TTC549 (cell line): ENCODE data around the gene LY6G5C.

Experiments
- FAIRE-seq: peaks from 2 replicates; lab custom pipeline; 2012; peaks lifted over from hg19 to GRCh38; lab: Jason Lieb, UNC

Gene LY6G5C

DNA sequence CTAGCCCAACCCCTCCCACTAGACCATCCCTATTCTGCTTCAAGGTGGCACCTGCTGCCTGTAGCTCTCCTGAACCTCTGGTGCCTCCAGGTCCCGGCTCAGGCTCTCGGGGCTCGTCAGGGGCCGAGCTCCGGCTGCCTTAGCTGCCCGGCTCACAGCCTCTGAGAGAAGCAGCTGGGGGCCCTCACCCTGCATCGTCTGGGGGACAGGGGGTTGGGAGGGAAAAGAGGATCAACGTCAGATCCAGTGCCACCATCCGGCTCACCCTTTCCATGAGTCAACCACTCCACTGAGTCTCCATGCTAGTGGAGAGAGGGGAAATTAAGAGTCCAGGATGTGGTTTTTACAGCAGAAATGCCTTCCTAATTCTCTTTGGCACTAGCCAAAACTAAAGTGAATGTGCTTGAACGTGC lies 41.4 kb downstream of the LY6G5C start:
- FAIRE-seq = no peak

DNA sequence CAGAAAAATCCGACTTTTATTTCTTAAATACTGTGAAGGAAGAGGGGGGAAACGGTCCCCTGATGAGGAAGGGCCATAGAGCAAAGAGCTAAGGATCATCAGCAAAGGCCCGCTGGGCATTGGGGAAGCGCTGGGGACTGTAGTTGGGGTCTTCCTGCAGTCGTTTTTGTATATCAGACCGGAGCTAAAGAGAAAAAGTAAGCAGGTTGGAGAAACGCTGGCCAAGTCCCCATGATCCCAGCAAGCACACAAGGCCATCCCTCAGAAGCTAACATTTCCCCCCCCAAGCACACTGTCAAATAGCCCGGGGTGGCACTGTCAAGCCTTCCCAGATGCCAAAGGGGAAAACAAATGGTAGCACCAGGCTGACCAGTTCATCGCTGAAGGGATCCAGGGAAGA lies 41.8 kb downstream of the LY6G5C start:
- no peak for FAIRE-seq

DNA sequence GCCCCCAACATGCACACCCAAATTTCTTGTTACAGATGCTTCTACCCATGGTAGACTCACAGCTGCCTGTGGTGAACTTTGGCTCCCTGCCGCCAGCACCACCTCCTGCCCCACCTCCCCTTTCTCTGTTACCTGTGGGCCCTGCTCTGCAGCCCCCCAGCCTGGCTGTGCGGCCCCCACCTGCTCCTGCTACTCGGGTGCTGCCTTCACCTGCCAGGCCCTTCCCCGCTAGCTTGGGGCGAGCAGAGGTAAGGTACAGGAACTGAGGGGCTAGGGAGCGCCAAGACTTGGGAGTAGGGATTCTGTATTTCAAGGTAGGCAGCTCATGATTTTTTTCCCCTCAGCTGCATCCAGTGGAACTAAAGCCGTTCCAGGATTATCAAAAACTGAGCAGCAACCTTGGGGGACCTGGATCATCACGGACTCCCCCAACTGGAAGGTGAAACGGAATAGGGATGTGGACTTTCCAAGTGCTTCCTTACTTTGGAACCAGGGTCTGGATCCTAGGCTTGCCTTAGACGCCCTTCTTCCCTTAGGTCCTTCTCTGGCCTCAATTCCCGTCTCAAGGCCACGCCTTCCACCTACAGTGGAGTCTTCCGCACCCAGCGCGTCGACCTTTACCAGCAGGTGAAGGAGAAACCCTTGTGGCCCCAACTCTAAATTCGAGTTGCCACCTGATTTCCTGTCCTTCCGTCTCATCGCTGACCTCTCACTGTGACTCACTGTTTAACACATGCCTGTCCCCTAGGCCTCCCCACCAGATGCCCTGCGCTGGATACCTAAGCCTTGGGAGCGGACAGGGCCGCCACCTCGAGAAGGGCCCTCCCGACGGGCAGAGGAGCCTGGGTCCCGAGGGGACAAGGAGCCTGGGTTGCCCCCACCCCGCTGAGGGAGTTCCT lies 43.9 kb downstream of the LY6G5C start:
- no peak for FAIRE-seq

GRCh38 chr6:31634969-31635575 lies 45.8 kb downstream of the LY6G5C start:
- no peak for FAIRE-seq

- FAIRE-seq = no peak
Observed at GRCh38 chr6:31634131-31634530, 46.7 kb downstream of the LY6G5C start.

DNA sequence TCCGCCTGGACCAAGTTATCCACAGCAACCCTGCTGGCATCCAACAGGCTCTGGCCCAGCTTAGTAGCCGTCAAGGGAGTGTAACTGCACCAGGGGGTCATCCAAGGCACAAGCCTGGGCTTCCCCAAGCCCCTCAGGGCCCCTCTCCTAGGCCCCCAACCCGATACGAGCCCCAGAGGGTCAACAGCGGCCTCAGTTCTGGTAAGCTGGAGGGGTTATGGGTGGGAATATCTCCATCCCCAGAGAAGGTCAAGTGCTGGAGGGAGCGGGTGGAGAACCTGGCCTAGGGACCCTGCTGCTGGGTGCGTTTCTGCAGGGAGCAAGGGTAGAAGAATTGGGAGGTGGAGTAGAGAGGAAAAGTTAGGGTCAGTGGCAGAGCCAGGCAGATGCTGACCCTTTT lies 47.4 kb downstream of the LY6G5C start:
- no peak for FAIRE-seq

DNA sequence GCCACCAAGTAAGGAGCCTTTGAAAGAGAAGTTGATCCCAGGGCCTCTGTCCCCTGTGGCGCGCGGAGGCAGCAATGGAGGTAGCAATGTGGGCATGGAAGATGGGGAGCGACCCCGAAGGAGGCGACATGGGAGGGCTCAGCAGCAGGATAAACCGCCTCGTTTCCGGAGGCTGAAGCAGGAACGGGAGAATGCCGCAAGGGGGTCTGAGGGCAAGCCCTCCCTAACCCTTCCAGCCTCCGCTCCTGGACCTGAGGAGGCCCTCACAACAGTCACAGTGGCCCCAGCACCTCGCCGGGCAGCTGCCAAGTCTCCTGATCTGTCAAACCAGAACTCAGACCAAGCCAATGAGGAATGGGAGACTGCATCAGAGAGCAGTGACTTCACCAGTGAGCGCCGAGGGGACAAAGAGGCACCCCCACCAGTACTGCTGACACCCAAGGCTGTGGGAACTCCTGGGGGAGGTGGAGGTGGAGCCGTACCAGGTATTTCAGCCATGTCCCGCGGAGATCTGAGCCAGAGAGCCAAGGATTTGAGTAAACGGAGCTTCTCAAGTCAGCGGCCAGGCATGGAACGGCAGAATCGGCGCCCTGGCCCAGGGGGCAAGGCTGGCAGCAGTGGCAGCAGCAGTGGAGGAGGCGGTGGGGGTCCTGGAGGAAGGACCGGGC lies 48.5 kb downstream of the LY6G5C start:
- FAIRE-seq = no peak

- no peak for FAIRE-seq
Observed at GRCh38 chr6:31631681-31632278, 49.1 kb downstream of the LY6G5C start.

DNA sequence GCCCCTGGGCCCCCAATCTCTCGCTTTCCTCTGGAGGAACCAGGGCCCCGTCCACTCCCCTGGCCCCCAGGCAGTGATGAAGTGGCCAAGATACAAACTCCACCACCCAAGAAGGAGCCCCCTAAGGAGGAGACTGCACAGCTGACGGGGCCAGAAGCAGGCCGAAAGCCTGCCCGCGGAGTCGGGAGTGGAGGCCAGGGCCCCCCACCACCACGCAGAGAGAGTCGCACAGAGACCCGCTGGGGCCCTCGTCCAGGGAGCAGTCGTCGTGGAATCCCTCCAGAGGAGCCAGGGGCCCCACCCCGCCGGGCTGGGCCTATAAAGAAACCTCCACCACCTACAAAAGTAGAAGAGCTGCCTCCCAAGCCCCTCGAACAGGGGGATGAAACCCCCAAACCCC lies 49.7 kb downstream of the LY6G5C start:
- no peak for FAIRE-seq

DNA sequence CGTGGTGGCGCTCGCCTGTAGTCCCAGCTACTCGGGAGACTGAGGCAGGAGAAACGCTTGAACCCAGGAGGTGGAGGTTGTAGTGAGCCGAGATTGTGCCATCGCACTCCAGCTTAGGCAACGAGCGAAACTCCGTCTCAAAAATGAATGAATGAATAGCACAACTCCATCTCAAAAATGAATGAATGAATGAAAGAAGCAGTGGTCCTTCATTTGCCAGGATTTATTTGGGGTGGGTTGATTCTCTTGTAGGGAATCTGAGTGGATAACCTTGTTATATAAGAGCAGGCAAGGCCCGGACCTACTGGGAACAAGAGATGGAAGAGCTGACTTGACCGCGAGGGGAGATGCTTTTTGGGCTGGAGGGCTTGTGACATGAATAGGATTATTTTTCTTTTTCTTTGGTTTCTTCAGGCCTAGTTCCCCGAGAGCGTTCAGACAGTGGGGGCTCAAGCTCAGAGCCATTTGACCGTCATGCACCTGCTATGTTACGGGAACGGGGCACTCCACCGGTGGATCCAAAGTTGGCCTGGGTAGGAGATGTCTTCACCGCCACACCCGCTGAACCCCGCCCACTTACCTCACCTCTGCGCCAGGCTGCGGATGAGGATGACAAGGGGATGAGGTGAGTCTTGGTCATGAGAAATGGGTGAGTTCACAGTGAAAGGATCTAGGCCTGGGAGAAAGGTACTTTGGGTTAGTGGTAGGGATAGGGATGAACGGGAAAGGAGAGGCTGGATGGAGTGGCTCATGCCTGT lies 50.5 kb downstream of the LY6G5C start:
- FAIRE-seq = no peak

DNA sequence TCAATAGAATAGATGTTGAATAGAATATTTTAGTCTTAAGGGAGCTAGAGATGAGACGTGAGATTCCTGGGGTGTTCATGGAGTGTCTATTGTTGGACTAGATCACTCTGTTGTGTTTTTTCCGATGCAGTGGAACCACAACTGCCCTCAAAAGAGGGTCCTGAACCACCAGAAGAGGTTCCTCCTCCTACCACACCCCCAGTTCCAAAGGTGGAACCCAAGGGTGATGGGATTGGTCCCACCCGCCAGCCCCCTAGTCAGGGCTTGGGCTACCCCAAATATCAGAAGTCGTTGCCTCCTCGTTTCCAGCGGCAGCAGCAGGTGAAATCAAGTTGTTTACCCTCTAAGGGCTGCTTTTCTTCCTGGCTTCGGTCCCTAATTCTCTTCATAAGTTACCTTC lies 51.9 kb downstream of the LY6G5C start:
- FAIRE-seq = no peak

DNA sequence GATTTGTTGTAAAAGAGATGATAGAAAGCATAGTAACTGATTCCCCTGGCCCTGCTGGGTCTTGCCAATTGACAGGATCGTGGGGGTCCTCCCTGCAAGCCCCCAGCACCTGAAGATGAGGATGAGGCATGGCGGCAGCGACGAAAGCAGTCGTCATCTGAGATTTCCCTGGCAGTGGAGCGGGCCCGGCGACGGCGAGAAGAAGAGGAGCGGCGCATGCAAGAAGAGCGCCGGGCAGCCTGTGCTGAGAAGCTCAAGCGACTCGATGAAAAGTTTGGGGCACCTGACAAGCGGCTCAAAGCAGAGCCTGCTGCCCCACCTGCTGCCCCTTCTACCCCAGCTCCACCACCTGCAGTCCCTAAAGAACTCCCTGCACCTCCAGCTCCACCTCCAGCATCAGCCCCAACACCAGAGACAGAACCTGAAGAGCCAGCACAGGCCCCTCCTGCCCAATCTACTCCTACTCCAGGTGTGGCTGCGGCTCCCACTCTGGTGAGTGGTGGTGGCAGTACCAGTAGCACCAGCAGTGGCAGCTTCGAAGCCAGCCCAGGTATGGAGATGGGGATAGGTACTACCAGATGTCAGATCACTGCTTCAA lies 53.1 kb downstream of the LY6G5C start:
- no peak for FAIRE-seq

GRCh38 chr6:31626952-31627351 lies 53.9 kb downstream of the LY6G5C start:
- no peak for FAIRE-seq
